ENCODE measurements around the gene MYO9B.
"Not testable (repeated sequence)": the region's sequence is repeated elsewhere in the genome, so short reads cannot be mapped to it uniquely, and the experiment has no call there.

The MYO9B gene

GRCh38 chr19:17185590-17185989 is 110.0 kb downstream of the MYO9B start:
- DNase-seq = no peak

GRCh38 chr19:17191736-17192135 is 116.2 kb downstream of the MYO9B start:
- DNase-seq = not testable (repeated sequence)

GRCh38 chr19:17192751-17193150 is 117.2 kb downstream of the MYO9B start:
- no peak for DNase-seq

GRCh38 chr19:17194608-17195007 is 119.0 kb downstream of the MYO9B start:
- DNase-seq = no peak

- DNase-seq = no peak
These were observed 119.5 kb downstream of the MYO9B start for GRCh38 chr19:17195106-17195505.

GRCh38 chr19:17196610-17197009 is 121.0 kb downstream of the MYO9B start:
- DNase-seq = no peak

- no peak for DNase-seq
These were observed 122.1 kb downstream of the MYO9B start for GRCh38 chr19:17197666-17198065.

GRCh38 chr19:17200408-17201079 is 125.0 kb downstream of the MYO9B start:
- DNase-seq = no peak

- DNase-seq = no peak
These were observed 126.7 kb downstream of the MYO9B start for GRCh38 chr19:17202249-17202648.

GRCh38 chr19:17202713-17203112 is 127.1 kb downstream of the MYO9B start:
- DNase-seq = no peak

- peak; percentile 5 for DNase-seq
These were observed 129.9 kb downstream of the MYO9B start for GRCh38 chr19:17205237-17206140.

- DNase-seq = no peak
These were observed 131.4 kb downstream of the MYO9B start for GRCh38 chr19:17206736-17207581.

- no peak for DNase-seq
These were observed 133.8 kb downstream of the MYO9B start for GRCh38 chr19:17209126-17210036.

GRCh38 chr19:17210296-17210695 is 134.7 kb downstream of the MYO9B start:
- no peak for DNase-seq

GRCh38 chr19:17211547-17212446 is 136.2 kb downstream of the MYO9B start:
- DNase-seq = no peak

- no peak for DNase-seq
These were observed 137.8 kb downstream of the MYO9B start for GRCh38 chr19:17213334-17213733.

- DNase-seq = no peak
These were observed 139.0 kb downstream of the MYO9B start for GRCh38 chr19:17214508-17215126.

GRCh38 chr19:17215127-17215971 is 139.8 kb downstream of the MYO9B start, which contains the start of gene USE1:
USE1 (plus strand) TSS chr19:17215357; CDS start chr19:17215406, 49 bp downstream.
- DNase-seq = peak; percentile 74

GRCh38 chr19:17216058-17216670 is 140.6 kb downstream of the MYO9B start:
- DNase-seq = no peak
